K562 (cell line): Measurements from ENCODE around the gene SOX6. TPM values are rescaled to one million over a fixed set of nuclear protein-coding genes. Genes with fewer than 3 reads are reported as not detected.

ENCODE experiments used
- MGA ChIP-seq: fragments of 450-650 bp; IDR thresholded peaks from 2 replicates; pipeline ENCODE4 v1.6.1; 2016; ENCODE audit warnings: mild to moderate bottlenecking, moderate library complexity
- YBX1 ChIP-seq: fragments of 450-650 bp; IDR thresholded peaks from 2 replicates; pipeline ENCODE4 v1.7.1; 2016; ENCODE audit warnings: mild to moderate bottlenecking
- polyA plus RNA-seq, 8 experiments: library from polyadenylated mRNA; depleted of rRNA in 4 of 8; stranded (reverse) in 5 of 8; unstranded in 3 of 8; fragments of >200 nt; fragmentation: Nextera tagmentation in 2 of 8; fragmentation: Illumina TruSeq in 1 of 8; extraction: Ambion mirVana in 2 of 8; extraction: Trizol in 1 of 8; gene quantifications; 2 replicates each; pipeline versions ENCODE4 v1.2.1 to v1.2.3, GENCODE V29; 2011 to 2014; ENCODE audit warnings: inconsistent platforms in 1 of 8, missing spikeins in 1 of 8
- total RNA-seq, 7 experiments: library from RNA; depleted of rRNA in 6 of 7; stranded (reverse); fragments of >200 nt in 6 of 7; fragmentation: Illumina TruSeq in 2 of 7; extraction: Trizol in 2 of 7; gene quantifications; 2 replicates each; pipeline versions ENCODE4 v1.2.1 to v1.2.3, GENCODE V29; 2011 to 2021; ENCODE audit warnings: low replicate concordance in 1 of 7

SOX6 gene
- total and polyA plus RNA-seq, 9 of the 15 experiments (the other 6 are each of a cell fraction or from before 2014, with no cell fraction given) = 0.89 to 8.7 (median 5.7) TPM

GRCh38 chr11:15970506-15971214 is 385.7 kb downstream of the SOX6 start (continued):
- TF ChIP-seq MGA = peak; percentile 82
- no peak for TF ChIP-seq YBX1
